DOHH2 (cell line): ENCODE data around the gene TCF19.

Source experiments
- CTCF ChIP-seq: fragments of 200-600 bp; sonication (generic); IDR thresholded peaks from one replicate; pipeline ENCODE4 v1.5.1; 2014; ENCODE audit warnings: antibody characterized with exemption, mild to moderate bottlenecking, low read depth, low read length; ENCODE audit not compliant: poor library complexity, severe bottlenecking
- EZH2phosphoT487 ChIP-seq: fragments of 200-600 bp; sonication (generic); IDR thresholded peaks from 2 replicates; pipeline ENCODE4 v1.6.1; 2017; ENCODE audit warnings: borderline replicate concordance, mild to moderate bottlenecking, antibody characterized with exemption, low read length, moderate library complexity, mixed read lengths

- TF ChIP-seq CTCF (no peak), EZH2phosphoT487 (no peak)
These were observed 1.7 kb upstream of the TCF19 start for GRCh38 chr6:31156641-31157040.
